GM23338 (cell line): ENCODE data around the gene IBTK. TPM values are rescaled to one million over a fixed set of nuclear protein-coding genes. Genes with fewer than 3 reads are reported as not detected.
A peak's percentile ranks its signal among the peaks of the same experiment; 100 is the strongest.

Experiments
- ATAC-seq: fragments of 200-7000 bp; cut with Tn5 transposase; 3 replicates; pipeline ENCODE4 v1.9.1; 2020
- DNase-seq: peaks from one replicate; pipeline ENCODE4 v3.0.0-alpha.2; 2015; ENCODE audit warnings: low spot score
- H2AFZ ChIP-seq: fragments of 200-600 bp; sonication (generic); 2 replicates; pipeline ENCODE4 v1.8.0; 2016; ENCODE audit warnings: antibody characterized with exemption, mild to moderate bottlenecking, moderate library complexity
- H3F3A ChIP-seq: fragments of 200-600 bp; sonication (generic); replicated peaks from 2 replicates; pipeline ENCODE4 v1.8.0; 2017; ENCODE audit warnings: antibody characterized with exemption, mixed run types, low read depth
- H3K27ac ChIP-seq: fragments of 200-600 bp; sonication (generic); 2 replicates; pipeline ENCODE4 v1.6.1; 2016; ENCODE audit warnings: low read depth
- H3K27me3 ChIP-seq: fragments of 200-600 bp; sonication (generic); 2 replicates; pipeline ENCODE4 v1.8.0; 2016; ENCODE audit warnings: mild to moderate bottlenecking, mixed run types, moderate library complexity; ENCODE audit not compliant: insufficient read depth
- H3K36me3 ChIP-seq: fragments of 200-600 bp; sonication (generic); 2 replicates; pipeline ENCODE4 v1.8.0; 2016; ENCODE audit warnings: mild to moderate bottlenecking; ENCODE audit not compliant: insufficient read depth
- H3K4me1 ChIP-seq: fragments of 200-600 bp; sonication (generic); 2 replicates; pipeline ENCODE4 v1.8.0; 2016; ENCODE audit warnings: mild to moderate bottlenecking, moderate library complexity; ENCODE audit not compliant: insufficient read depth
- H3K4me2 ChIP-seq: fragments of 200-600 bp; sonication (generic); 2 replicates; pipeline ENCODE4 v1.7.1; 2017; ENCODE audit warnings: mixed run types
- H3K4me3 ChIP-seq: fragments of 200-600 bp; sonication (generic); 2 replicates; pipeline ENCODE4 v1.6.1; 2016; ENCODE audit warnings: mixed run types
- H3K79me2 ChIP-seq: fragments of 200-600 bp; sonication (generic); replicated peaks from 2 replicates; pipeline ENCODE4 v1.8.0; 2017; ENCODE audit warnings: mild to moderate bottlenecking; ENCODE audit not compliant: insufficient read depth
- H3K9me2 ChIP-seq: fragments of 200-600 bp; sonication (generic); 2 replicates; pipeline ENCODE4 v1.8.0; 2017; ENCODE audit not compliant: insufficient read depth
- H4K20me1 ChIP-seq: fragments of 200-600 bp; sonication (generic); replicated peaks from 2 replicates; pipeline ENCODE4 v1.8.0; 2017; ENCODE audit warnings: mild to moderate bottlenecking; ENCODE audit not compliant: insufficient read depth
- H3K27ac Mint-ChIP-seq: 2 replicates; pipeline ENCODE4 v1.8.0; 2020; ENCODE audit warnings: inconsistent platforms, mild to moderate bottlenecking, moderate library complexity, mixed read lengths
- H3K27me3 Mint-ChIP-seq: 3 replicates; pipeline ENCODE4 v1.8.0; 2022; ENCODE audit warnings: low read depth, mild to moderate bottlenecking, moderate library complexity, mixed read lengths, inconsistent platforms; ENCODE audit not compliant: insufficient read depth, poor library complexity
- H3K36me3 Mint-ChIP-seq: 3 replicates; pipeline ENCODE4 v1.8.0; 2021; ENCODE audit warnings: low read depth, mild to moderate bottlenecking, inconsistent platforms, moderate library complexity, mixed read lengths
- H3K4me1 Mint-ChIP-seq: 3 replicates; pipeline ENCODE4 v1.8.0; 2020; ENCODE audit warnings: mild to moderate bottlenecking, inconsistent platforms, mixed read lengths
- H3K4me3 Mint-ChIP-seq: 3 replicates; pipeline ENCODE4 v1.8.0; 2021; ENCODE audit warnings: moderate library complexity, mild to moderate bottlenecking, inconsistent platforms, mixed read lengths
- H3K9me3 Mint-ChIP-seq: 3 replicates; pipeline ENCODE4 v1.8.0; 2020; ENCODE audit warnings: moderate library complexity, mild to moderate bottlenecking, inconsistent platforms, mixed read lengths
- CREB1 ChIP-seq: fragments of 250-450 bp; sonication (Bioruptor Pico); IDR thresholded peaks from 2 replicates; pipeline ENCODE4 v1.5.0; 2020; ENCODE audit warnings: low read depth, mild to moderate bottlenecking, moderate library complexity
- EZH2 ChIP-seq: fragments of 200-600 bp; sonication (generic); IDR thresholded peaks from one replicate; pipeline ENCODE4 v1.8.0; 2017; ENCODE audit warnings: antibody characterized with exemption, mild to moderate bottlenecking, low read depth; ENCODE audit not compliant: unreplicated experiment
- JUNB ChIP-seq: IDR thresholded peaks from one replicate; pipeline ENCODE4 v1.6.1; 2016; ENCODE audit warnings: antibody characterized with exemption; ENCODE audit not compliant: unreplicated experiment
- polyA plus RNA-seq: library from polyadenylated mRNA; unstranded; fragments of >200 nt; fragmentation: Nextera tagmentation; extraction: Ambion mirVana; gene quantifications from 2 replicates; pipeline ENCODE4 v1.2.1, GENCODE V29; 2016
- total RNA-seq: library from RNA; depleted of rRNA; stranded (reverse); fragments of >200 nt; shearing (Covaris generic); gene quantifications from 2 replicates; pipeline ENCODE4 v1.2.3, GENCODE V29; 2014
- TF ChIP-seq, protein P1 (sequence below): fragments of 250-450 bp; sonication (Bioruptor Pico); IDR thresholded peaks from 2 replicates; pipeline ENCODE4 v1.5.0; 2020; ENCODE audit warnings: mild to moderate bottlenecking, moderate library complexity
- TF ChIP-seq, protein P2 (sequence below): IDR thresholded peaks from one replicate; pipeline ENCODE4 v1.6.1; 2018; ENCODE audit warnings: antibody characterized with exemption; ENCODE audit not compliant: unreplicated experiment

Gene IBTK
- total and polyA plus RNA-seq, 2 experiments from 2014 or later: 16.0 to 28.7 TPM

DNA sequence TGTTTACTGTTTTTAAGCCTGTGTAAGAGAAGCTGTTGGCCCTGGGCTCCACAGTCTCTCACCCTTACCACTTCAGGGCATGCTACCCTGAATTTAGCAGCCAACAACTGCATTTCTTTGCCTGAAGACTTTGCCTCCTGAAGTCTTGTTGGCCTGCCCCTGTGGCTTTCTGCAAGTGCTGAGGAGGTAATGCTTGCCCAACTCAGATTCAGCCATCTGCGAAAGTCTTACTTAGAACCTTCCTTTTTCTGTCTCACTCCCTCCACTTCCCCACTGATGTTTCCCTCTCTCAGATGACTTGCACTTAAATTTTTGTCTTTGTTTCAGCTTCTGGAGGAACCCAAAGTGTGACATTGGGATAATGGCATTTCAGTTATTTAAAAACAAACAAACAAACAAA lies 11.8 kb upstream of the IBTK start:
- H4K20me1 ChIP-seq: no peaks in the 10 kb centered on the region
- H3K4me3 Mint-ChIP-seq: no peak overlapping the region
- peaks cover 38% of the 10 kb centered on the region for H3K4me1 Mint-ChIP-seq
- peak overlapping the region; percentile 92 for H2AFZ ChIP-seq
- H3K27ac ChIP-seq: no peak overlapping the region
- peaks cover 4% of the 10 kb centered on the region for H3K27me3 Mint-ChIP-seq
- no peak overlapping the region for H3K4me2 ChIP-seq
- no peak overlapping the region for H3K4me3 ChIP-seq
- TF ChIP-seq, protein P1, sequence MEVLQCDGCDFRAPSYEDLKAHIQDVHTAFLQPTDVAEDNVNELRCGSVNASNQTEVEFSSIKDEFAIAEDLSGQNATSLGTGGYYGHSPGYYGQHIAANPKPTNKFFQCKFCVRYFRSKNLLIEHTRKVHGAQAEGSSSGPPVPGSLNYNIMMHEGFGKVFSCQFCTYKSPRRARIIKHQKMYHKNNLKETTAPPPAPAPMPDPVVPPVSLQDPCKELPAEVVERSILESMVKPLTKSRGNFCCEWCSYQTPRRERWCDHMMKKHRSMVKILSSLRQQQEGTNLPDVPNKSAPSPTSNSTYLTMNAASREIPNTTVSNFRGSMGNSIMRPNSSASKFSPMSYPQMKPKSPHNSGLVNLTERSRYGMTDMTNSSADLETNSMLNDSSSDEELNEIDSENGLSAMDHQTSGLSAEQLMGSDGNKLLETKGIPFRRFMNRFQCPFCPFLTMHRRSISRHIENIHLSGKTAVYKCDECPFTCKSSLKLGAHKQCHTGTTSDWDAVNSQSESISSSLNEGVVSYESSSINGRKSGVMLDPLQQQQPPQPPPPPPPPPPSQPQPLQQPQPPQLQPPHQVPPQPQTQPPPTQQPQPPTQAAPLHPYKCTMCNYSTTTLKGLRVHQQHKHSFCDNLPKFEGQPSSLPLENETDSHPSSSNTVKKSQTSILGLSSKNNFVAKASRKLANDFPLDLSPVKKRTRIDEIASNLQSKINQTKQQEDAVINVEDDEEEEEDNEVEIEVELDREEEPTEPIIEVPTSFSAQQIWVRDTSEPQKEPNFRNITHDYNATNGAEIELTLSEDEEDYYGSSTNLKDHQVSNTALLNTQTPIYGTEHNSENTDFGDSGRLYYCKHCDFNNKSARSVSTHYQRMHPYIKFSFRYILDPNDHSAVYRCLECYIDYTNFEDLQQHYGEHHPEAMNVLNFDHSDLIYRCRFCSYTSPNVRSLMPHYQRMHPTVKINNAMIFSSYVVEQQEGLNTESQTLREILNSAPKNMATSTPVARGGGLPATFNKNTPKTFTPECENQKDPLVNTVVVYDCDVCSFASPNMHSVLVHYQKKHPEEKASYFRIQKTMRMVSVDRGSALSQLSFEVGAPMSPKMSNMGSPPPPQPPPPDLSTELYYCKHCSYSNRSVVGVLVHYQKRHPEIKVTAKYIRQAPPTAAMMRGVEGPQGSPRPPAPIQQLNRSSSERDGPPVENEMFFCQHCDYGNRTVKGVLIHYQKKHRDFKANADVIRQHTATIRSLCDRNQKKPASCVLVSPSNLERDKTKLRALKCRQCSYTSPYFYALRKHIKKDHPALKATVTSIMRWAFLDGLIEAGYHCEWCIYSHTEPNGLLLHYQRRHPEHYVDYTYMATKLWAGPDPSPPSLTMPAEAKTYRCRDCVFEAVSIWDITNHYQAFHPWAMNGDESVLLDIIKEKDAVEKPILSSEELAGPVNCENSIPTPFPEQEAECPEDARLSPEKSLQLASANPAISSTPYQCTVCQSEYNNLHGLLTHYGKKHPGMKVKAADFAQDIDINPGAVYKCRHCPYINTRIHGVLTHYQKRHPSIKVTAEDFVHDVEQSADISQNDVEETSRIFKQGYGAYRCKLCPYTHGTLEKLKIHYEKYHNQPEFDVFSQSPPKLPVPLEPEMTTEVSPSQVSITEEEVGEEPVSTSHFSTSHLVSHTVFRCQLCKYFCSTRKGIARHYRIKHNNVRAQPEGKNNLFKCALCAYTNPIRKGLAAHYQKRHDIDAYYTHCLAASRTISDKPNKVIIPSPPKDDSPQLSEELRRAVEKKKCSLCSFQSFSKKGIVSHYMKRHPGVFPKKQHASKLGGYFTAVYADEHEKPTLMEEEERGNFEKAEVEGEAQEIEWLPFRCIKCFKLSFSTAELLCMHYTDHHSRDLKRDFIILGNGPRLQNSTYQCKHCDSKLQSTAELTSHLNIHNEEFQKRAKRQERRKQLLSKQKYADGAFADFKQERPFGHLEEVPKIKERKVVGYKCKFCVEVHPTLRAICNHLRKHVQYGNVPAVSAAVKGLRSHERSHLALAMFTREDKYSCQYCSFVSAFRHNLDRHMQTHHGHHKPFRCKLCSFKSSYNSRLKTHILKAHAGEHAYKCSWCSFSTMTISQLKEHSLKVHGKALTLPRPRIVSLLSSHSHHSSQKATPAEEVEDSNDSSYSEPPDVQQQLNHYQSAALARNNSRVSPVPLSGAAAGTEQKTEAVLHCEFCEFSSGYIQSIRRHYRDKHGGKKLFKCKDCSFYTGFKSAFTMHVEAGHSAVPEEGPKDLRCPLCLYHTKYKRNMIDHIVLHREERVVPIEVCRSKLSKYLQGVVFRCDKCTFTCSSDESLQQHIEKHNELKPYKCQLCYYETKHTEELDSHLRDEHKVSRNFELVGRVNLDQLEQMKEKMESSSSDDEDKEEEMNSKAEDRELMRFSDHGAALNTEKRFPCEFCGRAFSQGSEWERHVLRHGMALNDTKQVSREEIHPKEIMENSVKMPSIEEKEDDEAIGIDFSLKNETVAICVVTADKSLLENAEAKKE: no peak
- TF ChIP-seq JUNB (no peak), CREB1 (CRISPR knock-in tag) (no peak), EZH2 (no peak)
- TF ChIP-seq, protein P2, sequence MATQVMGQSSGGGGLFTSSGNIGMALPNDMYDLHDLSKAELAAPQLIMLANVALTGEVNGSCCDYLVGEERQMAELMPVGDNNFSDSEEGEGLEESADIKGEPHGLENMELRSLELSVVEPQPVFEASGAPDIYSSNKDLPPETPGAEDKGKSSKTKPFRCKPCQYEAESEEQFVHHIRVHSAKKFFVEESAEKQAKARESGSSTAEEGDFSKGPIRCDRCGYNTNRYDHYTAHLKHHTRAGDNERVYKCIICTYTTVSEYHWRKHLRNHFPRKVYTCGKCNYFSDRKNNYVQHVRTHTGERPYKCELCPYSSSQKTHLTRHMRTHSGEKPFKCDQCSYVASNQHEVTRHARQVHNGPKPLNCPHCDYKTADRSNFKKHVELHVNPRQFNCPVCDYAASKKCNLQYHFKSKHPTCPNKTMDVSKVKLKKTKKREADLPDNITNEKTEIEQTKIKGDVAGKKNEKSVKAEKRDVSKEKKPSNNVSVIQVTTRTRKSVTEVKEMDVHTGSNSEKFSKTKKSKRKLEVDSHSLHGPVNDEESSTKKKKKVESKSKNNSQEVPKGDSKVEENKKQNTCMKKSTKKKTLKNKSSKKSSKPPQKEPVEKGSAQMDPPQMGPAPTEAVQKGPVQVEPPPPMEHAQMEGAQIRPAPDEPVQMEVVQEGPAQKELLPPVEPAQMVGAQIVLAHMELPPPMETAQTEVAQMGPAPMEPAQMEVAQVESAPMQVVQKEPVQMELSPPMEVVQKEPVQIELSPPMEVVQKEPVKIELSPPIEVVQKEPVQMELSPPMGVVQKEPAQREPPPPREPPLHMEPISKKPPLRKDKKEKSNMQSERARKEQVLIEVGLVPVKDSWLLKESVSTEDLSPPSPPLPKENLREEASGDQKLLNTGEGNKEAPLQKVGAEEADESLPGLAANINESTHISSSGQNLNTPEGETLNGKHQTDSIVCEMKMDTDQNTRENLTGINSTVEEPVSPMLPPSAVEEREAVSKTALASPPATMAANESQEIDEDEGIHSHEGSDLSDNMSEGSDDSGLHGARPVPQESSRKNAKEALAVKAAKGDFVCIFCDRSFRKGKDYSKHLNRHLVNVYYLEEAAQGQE: no peak
- ATAC-seq: no peak
- no peaks in the 10 kb centered on the region for H3K36me3 Mint-ChIP-seq
- no peak for DNase-seq
- H3K4me1 ChIP-seq: peaks cover 28% of the 10 kb centered on the region
- peaks cover 5% of the 10 kb centered on the region for H3K9me2 ChIP-seq
- H3K36me3 ChIP-seq: no peaks in the 10 kb centered on the region
- no peaks in the 10 kb centered on the region for H3K79me2 ChIP-seq
- H3F3A ChIP-seq: no peaks in the 10 kb centered on the region
- no peak overlapping the region for H3K27ac Mint-ChIP-seq
- H3K27me3 ChIP-seq: no peaks in the 10 kb centered on the region
- no peaks in the 10 kb centered on the region for H3K9me3 Mint-ChIP-seq
